Midbrain (tissue), 1 donor: ENCODE measurements around the gene CREM.
"Not testable (repeated sequence)": the region's sequence is repeated elsewhere in the genome, so short reads cannot be mapped to it uniquely, and the experiment has no call there.

Source experiments
- DNase-seq: peaks from one replicate; lab custom pipeline; 2025; lab: John Stamatoyannopoulos, UW

Gene CREM

DNA sequence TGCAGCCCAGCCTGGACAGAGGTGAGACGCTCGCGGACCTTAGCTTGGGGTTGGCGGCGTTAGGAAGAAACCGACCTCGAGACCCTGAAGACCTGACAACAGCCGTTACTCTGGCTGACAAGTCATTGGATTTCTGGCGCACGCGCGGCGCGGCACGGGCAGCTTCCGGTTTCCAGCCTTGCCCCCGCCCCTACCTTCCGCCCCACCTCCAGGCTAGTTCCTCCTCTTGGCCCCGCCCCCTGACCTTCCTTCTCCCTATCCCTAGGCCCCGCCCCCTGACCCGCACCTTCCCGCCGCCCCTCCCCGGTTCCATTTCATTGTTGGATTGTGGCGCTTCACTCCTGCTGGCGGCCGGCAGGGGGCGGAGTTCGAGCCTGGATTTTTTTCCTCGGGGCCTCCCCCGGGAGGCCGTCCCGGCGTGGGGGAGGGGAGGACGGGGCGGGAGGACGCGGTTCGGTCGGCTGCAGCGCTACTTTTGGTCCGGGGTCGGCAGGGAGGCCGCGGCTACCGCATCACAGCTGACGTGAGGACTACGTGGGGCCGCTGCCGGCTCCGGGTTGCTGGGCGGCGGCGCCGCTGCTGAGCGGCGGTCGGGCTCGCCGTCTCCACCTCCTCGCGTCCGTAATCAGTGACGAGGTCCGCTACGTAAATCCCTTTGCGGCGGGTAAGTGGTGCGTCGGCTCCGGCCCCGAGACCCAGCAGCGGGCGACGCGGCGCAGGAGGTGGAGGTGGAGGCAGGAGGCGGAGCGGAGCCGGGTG is at the start of gene CREM:
CREM (plus strand) TSS at position 317 of the 759 bp plus-strand sequence. CDS start 10,990 bp downstream, outside the sequence.
- peak; percentile 94 for DNase-seq

DNA sequence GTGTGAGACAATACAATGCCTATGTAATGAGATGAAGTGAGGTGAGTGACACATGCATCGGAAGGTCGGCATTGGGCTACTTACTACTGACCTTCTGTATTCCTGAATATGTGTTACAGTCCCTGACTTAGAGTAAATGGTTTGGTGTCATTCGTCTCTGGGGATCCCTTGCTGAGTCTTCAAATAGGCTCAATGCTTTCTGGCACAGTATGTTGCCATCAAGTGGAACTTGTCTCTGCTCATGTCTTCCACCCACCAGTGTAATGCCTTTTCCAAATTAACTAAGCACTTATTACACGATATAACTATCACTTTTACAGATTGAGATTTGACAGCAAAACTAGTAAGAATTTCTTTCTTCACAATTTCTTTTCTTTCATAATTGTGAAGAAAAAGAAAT is 47.4 kb upstream of the CREM start:
- DNase-seq = no peak

DNA sequence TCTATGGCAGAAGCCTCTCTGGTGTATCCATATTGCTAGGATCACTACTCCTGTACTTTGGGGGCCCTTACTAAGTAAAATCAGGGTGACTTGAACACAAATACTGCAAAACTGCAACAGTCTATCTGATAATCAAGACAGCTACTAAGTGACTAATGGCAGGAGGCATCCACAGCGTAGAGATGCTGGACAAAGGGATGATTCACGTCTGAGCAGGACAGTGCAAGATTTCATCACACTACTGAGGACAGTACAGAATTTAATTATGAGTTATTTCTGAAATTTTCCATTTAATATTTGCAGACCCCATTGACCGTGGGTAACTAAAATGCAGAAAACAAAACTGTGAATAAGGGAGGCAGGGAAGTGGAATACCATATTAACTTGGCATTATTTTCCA is 46.9 kb upstream of the CREM start:
- no peak for DNase-seq

DNA sequence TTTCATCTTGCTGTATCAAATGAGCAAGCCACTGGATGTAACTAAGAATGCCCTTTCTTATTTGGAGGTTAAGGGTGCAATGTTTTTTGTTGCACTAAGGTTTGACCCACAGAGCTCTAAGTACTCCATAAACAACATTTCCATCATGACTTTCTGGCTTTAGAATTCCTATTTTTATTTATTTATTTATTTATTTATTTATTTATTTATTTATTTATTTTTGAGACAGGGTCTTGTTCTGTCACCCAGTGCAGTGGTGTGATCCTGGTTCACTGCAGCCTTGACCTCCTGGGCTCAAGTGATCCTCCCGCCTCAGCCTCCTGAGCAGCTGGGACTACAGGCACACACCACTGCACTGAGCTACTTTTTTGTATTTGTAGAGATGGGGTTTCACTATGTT is 46.4 kb upstream of the CREM start:
- DNase-seq = not testable (repeated sequence)

DNA sequence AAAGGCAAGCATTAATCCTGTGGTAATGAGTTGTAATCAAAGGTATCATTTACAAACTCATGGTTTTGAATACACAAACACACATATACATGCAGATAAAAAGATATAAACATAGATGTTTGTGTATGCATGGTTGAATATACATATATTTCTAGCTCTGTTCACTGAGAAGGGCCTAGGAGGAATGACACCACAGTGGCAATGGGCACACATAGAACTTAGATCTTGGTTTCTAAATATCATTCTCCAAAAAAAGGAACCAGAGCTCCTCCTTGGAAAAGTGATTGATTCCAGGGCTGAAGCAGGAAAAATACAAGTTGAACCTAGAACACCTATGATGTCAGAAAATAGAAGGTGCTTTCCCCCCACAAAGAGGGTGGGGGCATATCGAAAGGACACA is 43.4 kb upstream of the CREM start:
- DNase-seq = no peak

DNA sequence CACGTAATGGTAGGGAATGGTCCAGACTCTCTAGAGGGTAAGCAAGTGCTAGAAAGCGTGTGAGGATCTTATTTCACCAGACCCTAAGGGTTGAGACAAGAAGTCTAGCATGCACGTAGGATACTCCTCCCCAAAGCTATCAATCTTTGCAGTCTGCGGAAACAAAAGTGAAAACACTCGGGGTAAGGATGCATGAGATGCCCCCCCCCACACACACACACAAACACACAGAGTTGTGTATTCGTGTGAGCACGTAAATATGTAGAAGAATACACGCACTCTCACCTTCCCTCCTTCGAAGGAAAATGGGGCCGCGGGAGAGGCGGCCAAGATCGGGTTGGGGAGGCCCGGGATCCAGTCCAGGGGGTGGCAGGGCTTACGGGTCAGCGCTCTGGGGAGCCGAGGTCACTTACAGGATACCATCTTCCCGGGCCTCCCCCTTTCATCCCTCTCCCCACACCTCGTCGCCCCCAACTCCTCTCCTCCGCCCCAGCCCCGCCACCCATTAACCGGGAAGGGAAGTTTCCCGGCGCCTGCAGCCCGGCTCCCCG is 37.0 kb upstream of the CREM start:
- DNase-seq = no peak

DNA sequence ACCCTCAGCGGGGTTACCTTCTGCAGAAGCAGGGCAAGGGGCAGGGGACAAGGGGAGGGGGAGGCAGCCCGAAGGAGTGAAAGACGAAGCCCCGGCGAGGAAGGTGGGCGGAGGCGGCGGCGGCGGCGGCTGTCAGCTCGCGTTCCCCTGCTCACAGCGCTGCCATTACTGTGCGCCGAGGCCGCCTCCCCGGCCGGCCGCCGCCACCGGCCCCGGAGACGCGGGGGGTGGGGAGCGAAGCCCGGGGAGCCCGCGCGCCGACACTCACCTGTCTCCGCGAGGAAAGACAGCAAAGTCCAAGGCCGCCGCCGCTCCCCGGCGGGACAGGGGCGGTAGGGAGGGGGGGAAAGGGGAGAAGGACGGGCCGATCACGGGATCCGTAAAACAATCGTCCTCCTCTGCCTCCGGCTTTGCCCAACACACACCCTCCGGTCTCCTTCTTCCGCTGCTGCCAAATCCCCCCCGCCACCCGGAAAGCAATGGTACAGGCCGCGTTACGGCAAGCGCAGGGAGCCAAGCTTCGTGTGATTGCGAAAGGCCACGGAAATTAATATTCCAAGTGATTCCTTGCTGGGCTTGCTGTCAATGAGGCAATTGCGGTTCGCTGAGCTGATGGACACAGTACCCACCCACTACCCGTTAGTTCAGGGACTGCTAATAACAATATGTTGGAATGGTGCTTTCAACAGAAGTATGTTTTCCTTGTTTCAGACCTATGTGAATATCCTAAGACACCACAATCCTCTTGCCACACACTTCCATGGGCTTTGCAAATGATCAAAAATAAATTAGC is 36.3 kb upstream of the CREM start, which contains the start of gene CUL2:
CUL2 (minus strand) TSS at position 180 of the 793 bp plus-strand sequence. CDS start 19,024 bp downstream, outside the sequence.
- peak; percentile 94 for DNase-seq

DNA sequence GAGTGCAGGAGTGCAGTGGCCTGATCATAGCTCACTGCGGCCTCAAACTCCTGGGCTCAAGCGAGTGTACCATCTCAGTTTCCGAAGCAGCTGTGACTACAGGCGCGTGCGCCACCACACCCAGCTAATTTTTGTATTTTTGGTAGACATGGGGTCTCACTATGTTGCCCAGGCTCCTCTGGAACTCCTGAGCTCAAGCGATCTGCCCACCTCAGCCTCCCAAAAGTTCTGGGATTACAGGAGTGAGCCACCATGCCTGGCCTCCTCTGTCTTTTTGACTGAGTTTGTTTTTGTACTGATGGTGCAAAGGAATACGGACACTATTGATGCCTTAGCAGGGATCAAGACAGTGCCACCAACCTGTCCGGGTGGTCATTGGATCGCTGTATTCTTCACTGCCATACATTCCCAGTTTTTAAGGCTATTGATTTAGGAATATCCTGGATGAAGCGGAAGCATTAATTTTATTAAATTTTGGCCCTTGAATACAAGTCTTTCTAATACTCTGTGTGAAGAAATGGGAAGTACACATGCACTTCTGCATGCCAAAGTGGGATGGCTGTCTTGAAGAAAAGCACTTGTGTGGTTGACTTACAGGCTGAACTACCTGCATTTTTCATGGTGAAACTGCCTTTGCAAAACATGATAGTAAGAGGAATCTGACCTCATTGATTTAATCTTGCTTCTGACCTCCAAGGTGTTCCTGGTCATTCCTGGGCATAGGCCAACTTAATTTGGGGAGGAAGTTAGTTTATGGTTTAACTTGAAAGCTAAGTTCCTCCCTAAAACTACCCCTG is 34.5 kb upstream of the CREM start:
- no peak for DNase-seq

DNA sequence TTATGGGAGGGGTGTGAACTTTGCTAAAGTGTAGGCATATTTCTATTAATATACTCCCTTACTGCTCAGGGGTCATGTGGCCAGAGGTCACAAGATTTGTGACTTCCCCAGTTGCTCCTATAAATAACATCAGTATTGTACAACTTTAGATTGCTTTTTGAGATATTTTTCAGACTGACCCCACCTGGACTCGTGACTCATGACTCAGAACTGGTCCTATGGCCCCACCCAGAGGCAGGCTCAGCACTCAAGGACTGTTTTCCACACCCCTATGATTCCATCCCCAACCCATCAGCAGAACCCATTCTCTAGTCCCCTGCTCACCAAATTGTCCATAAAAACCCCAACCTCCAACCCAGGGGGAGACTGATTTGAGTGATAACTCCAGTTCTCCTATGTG is 33.8 kb upstream of the CREM start:
- DNase-seq = no peak

DNA sequence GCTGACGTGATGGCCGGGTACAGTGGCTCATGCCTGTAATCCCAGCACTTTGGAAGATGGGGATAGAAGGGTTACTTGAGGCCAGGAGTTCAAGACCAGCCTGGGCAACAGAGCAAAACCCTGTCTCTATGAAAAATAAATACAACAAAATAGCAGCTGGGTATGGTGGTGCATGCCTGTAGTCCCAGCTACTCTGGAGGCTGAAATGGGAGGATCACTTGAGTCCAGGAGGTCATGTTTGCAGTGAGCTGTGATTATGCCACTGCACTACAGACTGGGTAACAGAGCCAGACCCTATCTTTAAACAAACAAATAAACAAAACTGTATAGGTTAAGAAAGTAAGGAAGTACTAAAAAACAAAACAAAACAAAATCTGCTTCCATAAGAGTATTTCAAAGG is 30.3 kb upstream of the CREM start:
- DNase-seq = no peak

DNA sequence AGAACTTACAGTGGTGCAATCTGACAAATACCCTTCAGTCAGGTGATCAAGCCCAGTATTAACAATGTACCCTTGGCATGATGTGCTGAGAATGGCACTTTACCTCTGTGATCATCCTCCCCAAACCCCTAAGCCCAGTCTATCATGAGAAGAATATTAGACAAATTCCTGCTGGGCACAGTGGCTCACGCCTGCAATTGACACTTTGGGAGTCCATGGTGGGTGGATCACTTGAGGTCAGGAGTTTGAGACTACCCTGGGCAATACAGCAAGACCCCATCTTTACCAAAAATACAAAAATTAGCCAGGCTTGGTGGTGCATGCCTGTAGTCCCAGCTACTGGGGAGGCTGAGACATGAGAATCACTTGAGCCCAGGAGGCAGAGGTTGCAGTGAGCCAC is 29.1 kb upstream of the CREM start:
- DNase-seq = no peak

DNA sequence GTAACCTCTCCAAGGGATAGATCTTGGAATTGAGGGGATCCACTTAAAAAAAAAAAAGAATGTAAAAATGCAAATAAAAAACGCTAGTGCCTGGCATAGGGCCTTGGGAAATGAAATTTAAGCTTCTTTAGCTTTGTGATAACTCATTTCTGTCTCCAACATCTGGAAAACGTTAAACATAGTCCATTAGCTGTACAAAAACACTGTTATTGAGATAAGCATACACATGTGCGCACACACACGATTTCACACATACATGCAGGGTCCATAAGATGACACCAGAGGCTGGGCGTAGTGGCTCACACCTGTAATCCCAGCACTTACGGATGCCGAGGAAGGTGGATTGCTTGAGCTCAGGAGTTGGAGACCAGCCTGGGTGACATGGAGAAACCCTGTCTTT is 22.8 kb upstream of the CREM start:
- DNase-seq = no peak

DNA sequence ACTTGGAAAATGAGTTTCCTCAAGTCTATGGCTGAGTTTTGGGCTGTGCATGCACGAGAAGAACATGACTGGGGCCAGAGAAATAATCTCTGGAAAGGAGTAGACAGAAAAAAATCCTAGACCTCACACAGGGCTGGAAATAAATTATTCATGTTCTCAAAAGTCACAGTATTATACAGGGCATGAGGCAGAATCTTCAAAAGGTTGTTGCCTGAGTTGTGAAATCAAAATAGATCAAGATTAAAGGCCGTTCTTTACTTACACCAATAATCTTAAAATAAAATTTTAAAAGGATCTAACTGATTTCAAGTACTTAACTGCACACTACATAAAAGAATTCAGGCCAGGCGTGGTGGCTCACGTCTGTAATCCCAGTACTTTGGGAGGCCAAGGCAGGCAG is 14.1 kb upstream of the CREM start:
- no peak for DNase-seq

DNA sequence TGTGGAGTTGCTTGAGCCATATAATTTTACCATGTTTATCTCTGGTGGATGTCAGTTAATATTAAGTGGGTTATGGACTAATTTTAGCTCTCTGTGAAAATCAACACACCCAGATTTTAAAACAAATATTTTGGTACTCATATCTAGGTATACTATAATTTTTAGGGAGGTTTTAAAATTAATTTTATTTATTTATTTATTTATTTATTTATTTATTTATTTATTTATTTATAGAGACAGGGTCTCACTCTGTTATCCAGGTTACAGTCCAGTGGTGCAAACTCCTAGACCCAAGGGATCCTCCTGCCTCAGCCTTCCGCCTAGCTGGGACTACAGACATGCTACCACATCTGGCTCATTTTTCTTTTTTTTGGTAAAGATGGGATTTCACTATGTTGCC is 7.3 kb upstream of the CREM start:
- DNase-seq = no peak

DNA sequence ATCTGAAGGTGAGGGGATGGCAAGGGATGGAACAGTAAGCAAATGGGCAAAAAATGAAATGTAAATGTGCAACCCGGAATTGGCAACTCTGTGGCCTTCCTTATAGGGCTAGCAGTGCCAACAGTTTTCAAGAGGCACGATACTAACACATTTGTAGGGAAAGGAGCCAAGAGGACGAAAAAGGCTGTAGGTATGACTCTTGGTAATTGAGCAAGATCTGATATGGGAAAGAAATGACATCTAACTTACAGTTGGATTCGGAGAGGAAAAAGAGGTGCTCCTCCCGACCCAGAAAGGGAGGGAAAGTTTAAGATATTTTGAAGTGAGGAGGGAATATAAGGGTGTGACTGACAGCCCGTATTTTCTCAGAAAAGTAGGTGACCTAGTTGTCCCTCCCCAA is 2.1 kb upstream of the CREM start:
- DNase-seq = no peak

DNA sequence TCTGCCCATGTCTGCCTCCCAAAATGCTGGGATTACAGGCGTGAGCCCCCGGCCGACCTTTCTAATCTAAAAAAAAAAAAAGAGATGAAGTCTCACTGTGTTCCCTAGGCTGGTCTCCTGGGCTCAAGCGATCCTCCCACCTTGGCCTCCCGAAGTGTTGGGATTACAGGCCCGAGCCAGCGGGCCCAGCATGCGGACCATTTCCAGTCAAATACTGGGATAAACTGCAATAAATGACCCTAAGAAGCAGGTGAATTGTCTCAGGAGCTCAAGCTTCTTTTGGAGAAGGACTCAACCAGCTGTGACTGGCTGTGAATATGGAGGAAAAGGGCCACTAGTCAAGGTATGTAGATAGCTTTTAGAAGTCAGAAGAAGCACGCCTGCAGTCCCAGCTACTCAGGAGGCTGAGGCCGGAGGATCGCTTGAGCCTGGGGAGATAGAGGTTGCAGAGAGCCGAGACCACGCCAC is 550 bp upstream of the CREM start:
- peak; percentile 66 for DNase-seq

DNA sequence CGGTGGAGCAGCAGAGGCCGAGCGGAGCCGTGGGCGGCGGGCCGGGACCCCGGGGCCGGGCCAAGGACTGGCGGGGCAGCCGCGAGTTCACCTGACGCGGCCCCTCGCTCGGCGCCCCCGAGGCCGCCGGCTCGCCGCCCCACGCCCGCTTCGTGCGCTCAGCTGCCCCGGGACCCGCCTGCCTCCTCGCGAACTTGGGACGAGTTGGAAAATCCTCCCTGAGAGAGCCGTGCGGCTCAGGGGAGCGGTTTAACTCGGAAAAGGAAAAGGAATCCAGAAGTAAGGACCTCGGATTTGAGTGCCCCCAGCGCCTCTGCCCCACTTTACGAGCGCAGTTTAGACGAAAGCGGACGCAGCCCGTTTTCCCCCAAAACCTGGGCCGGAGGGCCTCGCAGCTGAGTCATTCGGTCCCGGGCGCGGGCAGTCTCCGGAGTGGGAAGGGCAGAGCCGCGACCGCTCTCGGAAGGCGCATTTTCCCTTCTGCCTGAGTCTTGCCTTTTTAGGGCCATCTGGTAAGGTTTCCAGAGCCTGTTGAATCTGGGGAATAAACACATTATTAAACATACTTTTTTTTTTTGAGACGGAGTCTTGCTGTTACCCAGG is 744 bp downstream of the CREM start:
- peak; percentile 49 for DNase-seq

DNA sequence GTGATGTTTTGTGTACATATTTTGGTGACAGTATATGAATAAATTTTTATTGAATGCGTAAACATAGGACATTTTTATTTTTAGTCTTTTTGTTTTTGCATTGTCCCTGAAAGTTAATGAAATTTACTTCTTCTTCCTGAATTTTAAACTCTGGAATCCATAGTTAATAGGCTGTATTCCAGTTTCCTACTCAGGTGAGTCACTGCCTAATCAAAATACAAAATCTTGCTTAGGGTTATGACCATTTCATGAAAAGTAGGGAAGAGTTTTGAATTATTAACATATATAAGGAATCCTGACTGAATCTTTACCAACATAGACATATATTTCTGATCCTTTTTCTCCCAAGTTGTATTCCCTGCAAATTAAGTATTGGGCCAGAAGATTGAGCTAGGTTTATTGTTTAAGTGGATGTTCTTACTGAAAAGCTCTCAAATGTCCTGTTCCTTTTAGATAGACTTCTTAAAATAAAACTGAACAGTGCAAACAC is 2.6 kb downstream of the CREM start:
- no peak for DNase-seq

DNA sequence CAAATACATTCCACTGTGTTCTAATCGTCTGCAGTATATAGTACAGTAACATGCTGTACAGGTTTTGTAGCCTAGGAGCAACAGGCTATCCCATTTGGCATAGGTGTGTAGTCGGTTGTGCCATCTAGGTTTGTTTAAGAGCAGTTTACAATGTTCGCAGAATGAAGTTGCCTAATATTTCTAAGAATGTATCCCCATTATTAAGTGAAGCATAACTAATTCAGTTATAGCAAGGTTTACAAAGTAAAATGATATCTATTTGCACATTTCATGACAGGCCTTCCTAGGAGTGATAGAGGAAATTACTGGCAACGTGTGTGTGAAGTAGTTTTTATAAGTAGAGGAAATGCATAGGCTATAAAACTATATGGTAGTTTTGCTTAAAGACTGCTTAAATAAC is 4.0 kb downstream of the CREM start:
- no peak for DNase-seq

DNA sequence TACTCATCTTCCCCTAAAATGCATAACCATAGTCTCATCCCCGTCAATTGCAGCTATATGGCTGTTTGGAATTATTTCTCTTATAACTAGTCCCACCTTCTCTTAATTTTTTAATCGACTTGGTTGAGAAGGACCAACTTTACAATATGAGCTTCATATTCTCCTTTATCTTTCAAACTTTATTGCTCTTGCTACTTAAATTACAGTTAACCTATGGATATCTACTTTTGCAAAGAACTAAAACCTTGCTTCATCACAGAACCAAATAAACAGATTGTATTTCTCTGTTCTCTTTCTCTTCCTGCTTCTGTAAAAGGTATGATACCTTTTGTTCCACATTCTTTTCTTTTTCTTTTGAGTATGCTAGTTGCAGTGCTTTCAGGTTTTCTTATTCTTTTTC is 6.1 kb downstream of the CREM start:
- no peak for DNase-seq

DNA sequence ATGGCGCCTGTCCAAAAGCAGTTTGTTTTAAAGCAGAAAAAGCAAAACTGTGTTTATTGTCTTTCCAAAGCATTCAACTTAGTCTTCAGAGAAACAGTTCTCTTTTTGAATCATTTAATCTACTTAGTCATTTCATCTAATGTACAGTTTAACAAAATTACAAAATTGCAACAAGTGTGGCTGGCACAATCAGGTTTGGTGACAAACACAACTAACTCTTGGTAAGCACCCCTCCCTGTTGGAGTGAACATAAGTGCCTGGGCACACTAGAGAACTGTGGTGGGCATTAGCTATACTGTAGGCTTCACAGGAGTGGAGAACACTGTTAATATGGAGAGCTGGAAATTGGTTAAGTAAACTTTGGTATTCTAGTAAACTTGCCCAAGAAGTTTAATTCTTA is 6.9 kb downstream of the CREM start:
- no peak for DNase-seq

DNA sequence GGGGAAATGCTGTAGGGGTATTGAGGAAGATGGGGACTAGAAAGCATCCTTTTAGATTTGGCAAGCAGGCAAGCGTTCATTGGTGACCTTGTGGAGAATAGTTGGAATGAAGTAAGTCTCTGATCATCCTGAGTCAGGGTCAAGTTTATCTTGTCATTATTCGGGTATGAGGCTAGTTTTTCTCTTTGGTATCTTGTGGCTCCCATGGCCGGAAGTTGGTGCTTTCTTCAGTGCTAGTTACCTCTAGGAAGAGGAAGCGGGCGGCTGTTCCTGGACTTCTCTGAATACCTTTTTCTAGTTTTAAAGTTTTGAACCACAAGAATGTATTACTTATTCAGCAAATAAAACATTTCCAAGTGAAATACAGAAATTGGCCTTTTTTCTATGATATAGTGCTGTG is 9.2 kb downstream of the CREM start:
- no peak for DNase-seq
